ENCODE data around the gene MEG3.

MEG3 gene

GRCh38 chr14:100804138-100804537 is 21.8 kb upstream of the MEG3 start:
- Histone ChIP-seq H3K4me2 (ENCODE audit: low read depth, low read length, poor library complexity, severe bottlenecking) (no peak overlapping the region), H3K9me2 (replicated peaks; ENCODE audit: insufficient read depth, low read length) (no peaks in the 10 kb centered on the region), H3K9ac (ENCODE audit: low read length) (no peak overlapping the region), H3F3A (ENCODE audit: insufficient read depth) (no peaks in the 10 kb centered on the region), H4K20me1 (ENCODE audit: low read depth, low read length) (no peaks in the 10 kb centered on the region), H3K27ac (ENCODE audit: low read depth, low read length) (no peak overlapping the region), H3K9me3 (ENCODE audit: insufficient read depth, low read length) (no peaks in the 10 kb centered on the region), H3K4me3 (ENCODE audit: insufficient read depth, low read length, poor library complexity, severe bottlenecking) (no peak overlapping the region), H2AFZ (ENCODE audit: low read depth, low read length, severe bottlenecking) (no peak overlapping the region), H3K27me3 (ENCODE audit: low read length) (no peaks in the 10 kb centered on the region), H3K36me3 (ENCODE audit: low read length) (no peaks in the 10 kb centered on the region), H3K79me2 (ENCODE audit: insufficient read depth, low read length) (no peaks in the 10 kb centered on the region)
- TF ChIP-seq EZH2phosphoT487 (conservative IDR thresholded peaks at IDR 0.05; ENCODE audit: low read length) (no peak), CTCF (IDR thresholded peaks at IDR 0.05; ENCODE audit: insufficient read depth, low read length, poor library complexity, severe bottlenecking) (no peak)

GRCh38 chr14:100804558-100805309 is 21.2 kb upstream of the MEG3 start:
- TF ChIP-seq CTCF (IDR thresholded peaks at IDR 0.05; ENCODE audit: insufficient read depth, low read length, poor library complexity, severe bottlenecking) (no peak), EZH2phosphoT487 (conservative IDR thresholded peaks at IDR 0.05; ENCODE audit: low read length) (no peak)
- Histone ChIP-seq H3K9me3 (ENCODE audit: insufficient read depth, low read length) (no peaks in the 10 kb centered on the region), H3K4me3 (ENCODE audit: insufficient read depth, low read length, poor library complexity, severe bottlenecking) (no peak overlapping the region), H3K4me2 (ENCODE audit: low read depth, low read length, poor library complexity, severe bottlenecking) (no peak overlapping the region), H3F3A (ENCODE audit: insufficient read depth) (no peaks in the 10 kb centered on the region), H3K36me3 (ENCODE audit: low read length) (no peaks in the 10 kb centered on the region), H3K9me2 (replicated peaks; ENCODE audit: insufficient read depth, low read length) (no peaks in the 10 kb centered on the region), H3K79me2 (ENCODE audit: insufficient read depth, low read length) (no peaks in the 10 kb centered on the region), H3K27me3 (ENCODE audit: low read length) (no peaks in the 10 kb centered on the region), H3K27ac (ENCODE audit: low read depth, low read length) (no peak overlapping the region), H2AFZ (ENCODE audit: low read depth, low read length, severe bottlenecking) (no peak overlapping the region), H4K20me1 (ENCODE audit: low read depth, low read length) (no peaks in the 10 kb centered on the region), H3K9ac (ENCODE audit: low read length) (no peak overlapping the region)

- no peaks in the 10 kb centered on the region for H3K9me2 ChIP-seq (replicated peaks; ENCODE audit: insufficient read depth, low read length)
- no peaks in the 10 kb centered on the region for H3K27me3 ChIP-seq (ENCODE audit: low read length)
- H3K27ac ChIP-seq (ENCODE audit: low read depth, low read length): no peak overlapping the region
- no peak overlapping the region for H3K9ac ChIP-seq (ENCODE audit: low read length)
- no peaks in the 10 kb centered on the region for H3K79me2 ChIP-seq (ENCODE audit: insufficient read depth, low read length)
- no peak overlapping the region for H2AFZ ChIP-seq (ENCODE audit: low read depth, low read length, severe bottlenecking)
- no peak for TF ChIP-seq EZH2phosphoT487 (conservative IDR thresholded peaks at IDR 0.05; ENCODE audit: low read length)
- TF ChIP-seq CTCF (IDR thresholded peaks at IDR 0.05; ENCODE audit: insufficient read depth, low read length, poor library complexity, severe bottlenecking): no peak
- H3K4me3 ChIP-seq (ENCODE audit: insufficient read depth, low read length, poor library complexity, severe bottlenecking): no peak overlapping the region
- H3F3A ChIP-seq (ENCODE audit: insufficient read depth): no peaks in the 10 kb centered on the region
- peaks cover 8% of the 10 kb centered on the region; the same call in 1 of the 2 replicates for H3K9me3 ChIP-seq (ENCODE audit: insufficient read depth, low read length)
- H3K36me3 ChIP-seq (ENCODE audit: low read length): no peaks in the 10 kb centered on the region
- H4K20me1 ChIP-seq (ENCODE audit: low read depth, low read length): no peaks in the 10 kb centered on the region
- H3K4me2 ChIP-seq (ENCODE audit: low read depth, low read length, poor library complexity, severe bottlenecking): no peak overlapping the region
Measured at GRCh38 chr14:100806386-100806785, 19.5 kb upstream of the MEG3 start.
